ENCODE measurements around the gene CD7. TPM values are rescaled to one million over a fixed set of nuclear protein-coding genes. Genes with fewer than 3 reads are reported as not detected.

The CD7 gene
- polyA plus RNA-seq, 1 donor from 2014 or later: not detected

DNA sequence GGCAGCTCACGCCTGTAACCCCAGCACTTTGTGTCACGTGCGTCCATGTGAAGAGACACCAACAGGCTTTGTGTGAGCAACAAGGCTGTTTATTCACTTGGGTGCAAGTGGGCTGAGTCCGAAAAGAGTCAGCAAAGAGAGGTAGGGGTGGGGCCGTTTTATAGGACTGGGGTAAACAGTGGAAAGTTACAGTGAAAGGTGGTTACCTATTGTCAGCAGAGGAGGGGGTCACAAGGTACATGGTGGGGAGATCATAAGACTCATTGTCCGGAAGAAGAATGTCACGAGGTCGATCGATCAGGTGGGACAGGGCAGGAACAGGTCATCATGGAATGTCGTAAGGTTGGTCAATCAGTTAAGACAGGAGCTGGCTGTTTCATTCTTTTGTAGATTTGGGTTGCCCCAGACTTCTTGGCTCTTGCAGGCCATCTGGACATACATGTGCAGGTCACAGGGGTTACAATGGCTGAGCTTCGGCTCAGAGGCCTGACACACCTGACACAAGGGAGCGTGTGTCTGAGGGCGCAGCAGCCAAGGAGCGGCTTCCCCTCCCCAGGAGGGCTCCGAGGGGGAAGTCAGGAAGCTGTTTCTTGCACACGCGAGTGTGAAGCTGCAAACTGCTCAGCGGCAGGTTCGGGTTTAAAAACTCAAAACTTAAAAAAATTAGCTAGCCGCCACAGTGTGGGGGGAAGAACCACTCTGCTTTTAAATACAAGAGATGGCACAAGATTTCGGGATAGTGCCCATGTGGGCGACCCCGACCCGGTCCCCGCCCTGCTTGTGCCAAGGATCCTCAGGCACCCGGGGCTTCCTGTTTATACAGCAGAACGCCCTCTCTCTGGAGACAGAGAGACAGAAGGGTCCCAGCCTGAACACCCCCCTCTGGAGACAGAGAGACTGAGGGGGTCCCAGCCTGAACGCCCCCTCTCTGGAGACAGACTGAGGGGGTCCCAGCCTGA is 29.2 kb upstream of the CD7 start:
- H3K9me3 ChIP-seq (ENCODE audit: low read length): no peaks in the 10 kb centered on the region
- no peak overlapping the region for H3K4me2 ChIP-seq (ENCODE audit: low read length)
- no peaks in the 10 kb centered on the region for H3K9me2 ChIP-seq (ENCODE audit: insufficient read depth, low read length)
- H3K9ac ChIP-seq (ENCODE audit: low read length): no peak overlapping the region
- no peaks in the 10 kb centered on the region for H3K79me2 ChIP-seq (replicated peaks; ENCODE audit: insufficient read depth, low read length)
- TF ChIP-seq POLR2AphosphoS5 (IDR thresholded peaks at IDR 0.05): no peak
- no peak for TF ChIP-seq MXI1 (conservative IDR thresholded peaks at IDR 0.05; ENCODE audit: poor library complexity, severe bottlenecking)
- no peak overlapping the region for H3K27ac ChIP-seq (ENCODE audit: low read length)
- no peaks in the 10 kb centered on the region for H3K36me3 ChIP-seq (ENCODE audit: insufficient read depth, low read length)
- no peaks in the 10 kb centered on the region for H3K27me3 ChIP-seq (ENCODE audit: insufficient read depth, low read depth, low read length)
- H3F3A ChIP-seq (ENCODE audit: insufficient read depth, low read length, poor library complexity, severe bottlenecking): no peaks in the 10 kb centered on the region
- H4K20me1 ChIP-seq (ENCODE audit: insufficient read depth): no peaks in the 10 kb centered on the region
- H2AFZ ChIP-seq (ENCODE audit: low read depth, low read length): no peak overlapping the region
- H3K4me3 ChIP-seq (ENCODE audit: low read length): no peak overlapping the region

DNA sequence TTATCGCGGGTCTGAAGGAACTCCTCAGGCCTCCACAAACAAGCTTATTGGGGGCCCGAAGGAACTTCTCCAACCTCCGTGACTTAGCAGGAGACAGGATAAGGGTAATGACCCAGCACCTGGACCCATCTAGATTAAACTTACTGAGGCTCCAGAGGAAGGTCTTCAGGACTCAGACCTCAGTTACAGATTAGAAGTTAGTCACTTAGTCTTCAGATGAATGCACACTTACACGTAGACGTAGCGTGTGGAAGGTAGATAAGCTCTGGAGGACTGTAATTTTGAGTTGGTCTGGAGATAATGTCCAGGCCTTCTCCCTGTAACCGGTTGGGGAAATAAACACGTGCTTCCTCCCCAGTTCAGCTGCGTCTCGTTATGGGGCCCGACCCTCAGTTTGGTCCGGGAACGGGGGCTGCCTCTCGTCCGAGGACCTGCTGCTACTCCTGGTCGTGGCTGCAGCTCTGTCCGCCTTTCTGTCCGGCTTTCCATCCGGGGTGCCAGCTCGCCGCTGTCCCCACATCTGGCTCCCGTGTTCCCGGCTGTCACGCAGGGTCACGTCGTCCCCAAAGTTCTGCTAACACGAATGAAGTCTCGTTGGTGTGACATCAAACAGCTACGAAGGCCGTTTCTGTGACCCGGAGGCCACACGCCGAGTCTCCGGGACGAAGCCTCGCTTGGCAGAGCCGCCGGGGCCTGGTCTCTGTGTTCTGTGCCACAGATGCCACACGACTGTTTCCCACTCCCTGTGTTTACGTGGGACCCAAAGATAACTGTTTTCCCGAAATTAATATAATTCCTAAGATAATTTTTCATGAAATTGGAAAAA is 28.0 kb upstream of the CD7 start:
- Histone ChIP-seq H3K27ac (ENCODE audit: low read length) (no peak overlapping the region), H3K9ac (ENCODE audit: low read length) (no peak overlapping the region), H2AFZ (ENCODE audit: low read depth, low read length) (no peak overlapping the region), H3K9me3 (ENCODE audit: low read length) (no peaks in the 10 kb centered on the region), H3K9me2 (ENCODE audit: insufficient read depth, low read length) (no peaks in the 10 kb centered on the region), H3K4me2 (ENCODE audit: low read length) (no peak overlapping the region), H3K4me3 (ENCODE audit: low read length) (no peak overlapping the region), H4K20me1 (ENCODE audit: insufficient read depth) (no peaks in the 10 kb centered on the region), H3K27me3 (ENCODE audit: insufficient read depth, low read depth, low read length) (no peaks in the 10 kb centered on the region), H3F3A (ENCODE audit: insufficient read depth, low read length, poor library complexity, severe bottlenecking) (no peaks in the 10 kb centered on the region), H3K79me2 (replicated peaks; ENCODE audit: insufficient read depth, low read length) (no peaks in the 10 kb centered on the region), H3K36me3 (ENCODE audit: insufficient read depth, low read length) (no peaks in the 10 kb centered on the region)
- no peak for TF ChIP-seq EP300 (conservative IDR thresholded peaks at IDR 0.05; ENCODE audit: poor library complexity, severe bottlenecking)
- no peak for TF ChIP-seq RAD21 (conservative IDR thresholded peaks at IDR 0.05)
- no peak for TF ChIP-seq MXI1 (conservative IDR thresholded peaks at IDR 0.05; ENCODE audit: poor library complexity, severe bottlenecking)
- TF ChIP-seq POLR2AphosphoS5 (IDR thresholded peaks at IDR 0.05): no peak
- TF ChIP-seq, protein P1, sequence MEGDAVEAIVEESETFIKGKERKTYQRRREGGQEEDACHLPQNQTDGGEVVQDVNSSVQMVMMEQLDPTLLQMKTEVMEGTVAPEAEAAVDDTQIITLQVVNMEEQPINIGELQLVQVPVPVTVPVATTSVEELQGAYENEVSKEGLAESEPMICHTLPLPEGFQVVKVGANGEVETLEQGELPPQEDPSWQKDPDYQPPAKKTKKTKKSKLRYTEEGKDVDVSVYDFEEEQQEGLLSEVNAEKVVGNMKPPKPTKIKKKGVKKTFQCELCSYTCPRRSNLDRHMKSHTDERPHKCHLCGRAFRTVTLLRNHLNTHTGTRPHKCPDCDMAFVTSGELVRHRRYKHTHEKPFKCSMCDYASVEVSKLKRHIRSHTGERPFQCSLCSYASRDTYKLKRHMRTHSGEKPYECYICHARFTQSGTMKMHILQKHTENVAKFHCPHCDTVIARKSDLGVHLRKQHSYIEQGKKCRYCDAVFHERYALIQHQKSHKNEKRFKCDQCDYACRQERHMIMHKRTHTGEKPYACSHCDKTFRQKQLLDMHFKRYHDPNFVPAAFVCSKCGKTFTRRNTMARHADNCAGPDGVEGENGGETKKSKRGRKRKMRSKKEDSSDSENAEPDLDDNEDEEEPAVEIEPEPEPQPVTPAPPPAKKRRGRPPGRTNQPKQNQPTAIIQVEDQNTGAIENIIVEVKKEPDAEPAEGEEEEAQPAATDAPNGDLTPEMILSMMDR (IDR thresholded peaks at IDR 0.05; ENCODE audit: poor library complexity, severe bottlenecking): no peak
- no peak for TF ChIP-seq EZH2 (IDR thresholded peaks at IDR 0.05; ENCODE audit: borderline replicate concordance, insufficient read depth, low read length, poor library complexity, severe bottlenecking)
- no peak for TF ChIP-seq TAF1 (IDR thresholded peaks at IDR 0.05; ENCODE audit: low read depth)
- TF ChIP-seq SMC3 (conservative IDR thresholded peaks at IDR 0.05; ENCODE audit: poor library complexity): no peak
- TF ChIP-seq, protein P2, sequence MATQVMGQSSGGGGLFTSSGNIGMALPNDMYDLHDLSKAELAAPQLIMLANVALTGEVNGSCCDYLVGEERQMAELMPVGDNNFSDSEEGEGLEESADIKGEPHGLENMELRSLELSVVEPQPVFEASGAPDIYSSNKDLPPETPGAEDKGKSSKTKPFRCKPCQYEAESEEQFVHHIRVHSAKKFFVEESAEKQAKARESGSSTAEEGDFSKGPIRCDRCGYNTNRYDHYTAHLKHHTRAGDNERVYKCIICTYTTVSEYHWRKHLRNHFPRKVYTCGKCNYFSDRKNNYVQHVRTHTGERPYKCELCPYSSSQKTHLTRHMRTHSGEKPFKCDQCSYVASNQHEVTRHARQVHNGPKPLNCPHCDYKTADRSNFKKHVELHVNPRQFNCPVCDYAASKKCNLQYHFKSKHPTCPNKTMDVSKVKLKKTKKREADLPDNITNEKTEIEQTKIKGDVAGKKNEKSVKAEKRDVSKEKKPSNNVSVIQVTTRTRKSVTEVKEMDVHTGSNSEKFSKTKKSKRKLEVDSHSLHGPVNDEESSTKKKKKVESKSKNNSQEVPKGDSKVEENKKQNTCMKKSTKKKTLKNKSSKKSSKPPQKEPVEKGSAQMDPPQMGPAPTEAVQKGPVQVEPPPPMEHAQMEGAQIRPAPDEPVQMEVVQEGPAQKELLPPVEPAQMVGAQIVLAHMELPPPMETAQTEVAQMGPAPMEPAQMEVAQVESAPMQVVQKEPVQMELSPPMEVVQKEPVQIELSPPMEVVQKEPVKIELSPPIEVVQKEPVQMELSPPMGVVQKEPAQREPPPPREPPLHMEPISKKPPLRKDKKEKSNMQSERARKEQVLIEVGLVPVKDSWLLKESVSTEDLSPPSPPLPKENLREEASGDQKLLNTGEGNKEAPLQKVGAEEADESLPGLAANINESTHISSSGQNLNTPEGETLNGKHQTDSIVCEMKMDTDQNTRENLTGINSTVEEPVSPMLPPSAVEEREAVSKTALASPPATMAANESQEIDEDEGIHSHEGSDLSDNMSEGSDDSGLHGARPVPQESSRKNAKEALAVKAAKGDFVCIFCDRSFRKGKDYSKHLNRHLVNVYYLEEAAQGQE (IDR thresholded peaks at IDR 0.05; ENCODE audit: borderline replicate concordance): no peak
